Lower lobe of right lung (tissue), 2 donors: ENCODE data around the gene SLC7A14. TPM values are rescaled to one million over a fixed set of nuclear protein-coding genes. Genes with fewer than 3 reads are reported as not detected.
A peak's percentile ranks its signal among the peaks of the same experiment; 100 is the strongest.

Experiments
- ATAC-seq, 2 donors: fragments of 200-7000 bp; cut with Tn5 transposase; one replicate each; pipeline ENCODE4 v1.9.1; 2020 to 2022; ENCODE audit warnings: mild to moderate bottlenecking in 2 of 2, moderate library complexity in 2 of 2
- DNase-seq: peaks from one replicate; pipeline ENCODE4 v3.0.0-alpha.2; 2020
- H3K27ac ChIP-seq: fragments of 200-600 bp; one replicate; pipeline ENCODE4 v1.8.0; 2022
- H3K27me3 ChIP-seq: fragments of 200-600 bp; one replicate; pipeline ENCODE4 v1.8.0; 2022; ENCODE audit warnings: low read depth
- H3K36me3 ChIP-seq: fragments of 200-600 bp; one replicate; pipeline ENCODE4 v1.8.0; 2022; ENCODE audit warnings: mild to moderate bottlenecking
- H3K4me1 ChIP-seq: fragments of 200-600 bp; one replicate; pipeline ENCODE4 v1.8.0; 2022
- H3K4me3 ChIP-seq: fragments of 200-600 bp; one replicate; pipeline ENCODE4 v1.8.0; 2022; ENCODE audit warnings: mild to moderate bottlenecking
- H3K9me3 ChIP-seq: fragments of 200-600 bp; one replicate; pipeline ENCODE4 v1.8.0; 2022
- intact Hi-C: fragments of 100-400 bp; cut with DNase I; formaldehyde crosslinking; loops from one replicate; pipeline ENCODE4 v1.11.0; 2022
- long read RNA-seq: library from polyadenylated mRNA; unstranded; transcript quantifications from one replicate; pipeline ENCODE4 v2.0.0, GENCODE V29; 2021
- total RNA-seq: library from RNA; stranded (reverse); fragmentation: NEBNext Ultra II Directional; extraction: Animal tissue kit (Norgen Biotek cat#: 25700); gene quantifications from one replicate; pipeline ENCODE4 v1.2.1, GENCODE V29; 2021
- TF ChIP-seq, protein P1 (sequence below): fragments of 200-600 bp; IDR thresholded peaks from one replicate; pipeline ENCODE4 v1.8.0; 2022; ENCODE audit warnings: antibody characterized with exemption, mild to moderate bottlenecking
- donor health status: DM: no; HTN: yes; CAD: no; lungs with severe emphysema.

The SLC7A14 gene
- total RNA-seq = 0.06 TPM
- long read RNA-seq = 0 reads

GRCh38 chr3:170585937-170586310, at the start of gene SLC7A14:
Gene SLC7A14 (minus strand): TSS chr3:170586075. CDS start chr3:170526936, 59,139 bp downstream.
- H3K27me3 ChIP-seq = peaks cover 35% of the 10 kb centered on the region
- H3K9me3 ChIP-seq = no peaks in the 10 kb centered on the region
- peaks cover 8% of the 10 kb centered on the region for H3K4me1 ChIP-seq
- no peak for ATAC-seq
- TF ChIP-seq, protein P1, sequence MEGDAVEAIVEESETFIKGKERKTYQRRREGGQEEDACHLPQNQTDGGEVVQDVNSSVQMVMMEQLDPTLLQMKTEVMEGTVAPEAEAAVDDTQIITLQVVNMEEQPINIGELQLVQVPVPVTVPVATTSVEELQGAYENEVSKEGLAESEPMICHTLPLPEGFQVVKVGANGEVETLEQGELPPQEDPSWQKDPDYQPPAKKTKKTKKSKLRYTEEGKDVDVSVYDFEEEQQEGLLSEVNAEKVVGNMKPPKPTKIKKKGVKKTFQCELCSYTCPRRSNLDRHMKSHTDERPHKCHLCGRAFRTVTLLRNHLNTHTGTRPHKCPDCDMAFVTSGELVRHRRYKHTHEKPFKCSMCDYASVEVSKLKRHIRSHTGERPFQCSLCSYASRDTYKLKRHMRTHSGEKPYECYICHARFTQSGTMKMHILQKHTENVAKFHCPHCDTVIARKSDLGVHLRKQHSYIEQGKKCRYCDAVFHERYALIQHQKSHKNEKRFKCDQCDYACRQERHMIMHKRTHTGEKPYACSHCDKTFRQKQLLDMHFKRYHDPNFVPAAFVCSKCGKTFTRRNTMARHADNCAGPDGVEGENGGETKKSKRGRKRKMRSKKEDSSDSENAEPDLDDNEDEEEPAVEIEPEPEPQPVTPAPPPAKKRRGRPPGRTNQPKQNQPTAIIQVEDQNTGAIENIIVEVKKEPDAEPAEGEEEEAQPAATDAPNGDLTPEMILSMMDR = no peak
- H3K27ac ChIP-seq = no peak within 1 kb of the TSS
- peak within 1 kb of the TSS; percentile 14 for H3K4me3 ChIP-seq
- H3K36me3 ChIP-seq = no peaks in the 10 kb centered on the region
- intact Hi-C loops = no loop called here
- no peak for DNase-seq

- no peak overlapping the region for H3K4me3 ChIP-seq
- ATAC-seq = no peak
- no peaks in the 10 kb centered on the region for H3K9me3 ChIP-seq
- H3K27ac ChIP-seq = no peak overlapping the region
- no peaks in the 10 kb centered on the region for H3K36me3 ChIP-seq
- no peaks in the 10 kb centered on the region for H3K27me3 ChIP-seq
- TF ChIP-seq, protein P1 = no peak
- intact Hi-C loops = no loop called here
- DNase-seq = no peak
- H3K4me1 ChIP-seq = no peaks in the 10 kb centered on the region
Observed at GRCh38 chr3:170635385-170635735, 49.5 kb upstream of the SLC7A14 start.

DNA sequence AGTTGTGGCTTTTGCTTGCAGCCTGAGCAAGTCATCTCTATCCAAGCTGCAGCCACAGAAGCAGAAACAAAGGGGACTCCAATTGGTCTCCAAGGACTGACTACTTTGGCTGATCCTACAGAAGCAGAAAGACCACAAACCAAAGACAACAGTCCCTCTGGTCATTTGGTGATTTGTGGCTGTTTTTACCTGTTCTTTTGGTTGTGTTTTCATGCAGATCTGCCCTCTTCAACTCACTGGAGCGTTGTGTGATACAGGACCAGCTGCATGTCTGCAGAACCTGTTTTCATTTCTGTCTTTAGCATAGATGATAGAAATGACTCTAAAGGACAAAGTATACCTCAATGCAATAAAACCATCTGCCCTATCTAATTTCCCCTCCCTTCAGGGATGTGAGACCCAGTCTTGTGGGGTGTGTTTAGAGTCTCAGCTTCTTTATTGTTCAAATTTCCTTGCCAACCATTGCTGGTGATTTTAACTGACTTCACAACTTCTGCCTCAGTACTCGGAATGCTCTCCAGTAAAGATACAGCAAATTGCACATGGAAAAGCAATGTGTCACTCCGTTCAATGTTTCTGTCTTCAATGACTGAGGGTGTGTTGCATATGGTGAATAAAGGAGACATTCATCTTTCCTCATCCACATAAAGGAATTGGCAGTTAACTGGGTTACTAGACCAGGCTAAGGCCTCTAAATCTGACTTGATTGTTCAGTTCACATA, 48.9 kb upstream of the SLC7A14 start:
- TF ChIP-seq, protein P1 = no peak
- H3K27ac ChIP-seq = no peak overlapping the region
- no peaks in the 10 kb centered on the region for H3K27me3 ChIP-seq
- no peak for DNase-seq
- no peaks in the 10 kb centered on the region for H3K36me3 ChIP-seq
- H3K9me3 ChIP-seq = no peaks in the 10 kb centered on the region
- no peaks in the 10 kb centered on the region for H3K4me1 ChIP-seq
- no peak for ATAC-seq
- no peak overlapping the region for H3K4me3 ChIP-seq
- intact Hi-C loops = no loop called here

DNA sequence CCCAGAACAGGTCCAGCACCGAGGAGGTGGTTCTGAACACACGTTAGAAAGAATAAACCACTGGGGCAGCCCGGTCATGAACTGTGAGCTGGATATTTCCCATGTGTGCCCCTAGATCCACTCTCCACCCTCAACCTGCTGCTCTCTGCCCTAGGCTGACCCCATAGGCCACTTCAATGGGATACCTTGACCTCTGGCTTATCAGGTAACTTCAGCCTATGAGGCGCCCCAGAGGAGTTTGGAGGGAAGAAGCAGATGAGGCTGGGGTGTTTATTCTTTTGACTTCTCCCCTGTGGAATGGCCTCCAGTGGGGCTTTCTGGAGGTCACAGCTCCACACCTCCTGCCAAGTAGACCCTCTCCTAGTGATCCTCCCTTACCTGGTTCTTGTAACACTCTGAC, 47.7 kb upstream of the SLC7A14 start:
- Histone ChIP-seq H3K4me1 (no peaks in the 10 kb centered on the region), H3K27ac (no peak overlapping the region), H3K9me3 (no peaks in the 10 kb centered on the region), H3K27me3 (no peaks in the 10 kb centered on the region), H3K36me3 (no peaks in the 10 kb centered on the region), H3K4me3 (no peak overlapping the region)
- no peak for ATAC-seq
- intact Hi-C loops = no loop called here
- DNase-seq = no peak
- TF ChIP-seq, protein P1 = no peak

DNA sequence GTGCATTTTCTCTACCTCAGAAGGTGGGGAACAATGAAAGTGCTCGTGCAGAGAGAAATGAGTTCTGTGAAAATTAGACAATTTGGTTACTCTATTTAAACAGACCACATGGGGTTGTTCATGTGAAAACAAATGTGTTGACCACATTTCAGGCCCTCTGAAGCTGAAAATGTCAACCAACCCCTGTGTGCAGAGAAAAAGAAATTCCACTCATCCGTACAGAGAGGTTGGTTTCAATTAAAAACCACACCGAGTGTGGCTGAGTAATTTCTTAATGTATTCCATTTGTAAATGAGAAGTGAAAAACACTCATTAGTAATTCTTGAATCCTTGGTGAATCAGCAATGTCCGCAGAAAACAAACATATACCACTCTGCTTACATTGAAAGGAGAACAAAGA, 46.9 kb upstream of the SLC7A14 start:
- ATAC-seq (no peak), DNase-seq (no peak)
- no peaks in the 10 kb centered on the region for H3K9me3 ChIP-seq
- H3K4me1 ChIP-seq = no peaks in the 10 kb centered on the region
- H3K36me3 ChIP-seq = no peaks in the 10 kb centered on the region
- TF ChIP-seq, protein P1 = no peak
- H3K27me3 ChIP-seq = no peaks in the 10 kb centered on the region
- H3K4me3 ChIP-seq = no peak overlapping the region
- intact Hi-C loops = no loop called here
- H3K27ac ChIP-seq = no peak overlapping the region
